GM18858 (cell line): ENCODE results near the gene KCNH3.
"Not testable (repeated sequence)": the region's sequence is repeated elsewhere in the genome, so short reads cannot be mapped to it uniquely, and the experiment has no call there.

Experiments
- ATAC-seq: cut with Tn5 transposase; IDR thresholded peaks from one replicate; pipeline ENCODE4 v1.9.1; 2021; ENCODE audit not compliant: unreplicated experiment

Gene KCNH3

GRCh38 chr12:49524660-49525324 lies 14.0 kb upstream of the KCNH3 start:
- no peak for ATAC-seq

GRCh38 chr12:49525942-49526341 lies 12.9 kb upstream of the KCNH3 start:
- no peak for ATAC-seq

GRCh38 chr12:49527361-49528130 lies 11.3 kb upstream of the KCNH3 start:
- ATAC-seq, result no peak

GRCh38 chr12:49529414-49529813 lies 9.4 kb upstream of the KCNH3 start:
- ATAC-seq, result no peak

- ATAC-seq, result no peak
Measured at GRCh38 chr12:49531745-49532144, 7.1 kb upstream of the KCNH3 start.

GRCh38 chr12:49533331-49533730 lies 5.5 kb upstream of the KCNH3 start:
- ATAC-seq, result no peak

GRCh38 chr12:49534122-49534521 lies 4.7 kb upstream of the KCNH3 start:
- not testable (repeated sequence) for ATAC-seq

- no peak for ATAC-seq
Measured at GRCh38 chr12:49534731-49535278, 4.0 kb upstream of the KCNH3 start.

- ATAC-seq, result no peak
Measured at GRCh38 chr12:49535921-49536525, 2.8 kb upstream of the KCNH3 start.

GRCh38 chr12:49536526-49537071 lies 2.2 kb upstream of the KCNH3 start:
- no peak for ATAC-seq

- no peak for ATAC-seq
Measured at GRCh38 chr12:49537231-49537751, 1.5 kb upstream of the KCNH3 start.

- ATAC-seq, result no peak
Measured at GRCh38 chr12:49537752-49538509, 899 bp upstream of the KCNH3 start.

- ATAC-seq, result no peak
Measured at GRCh38 chr12:49539406-49540228, 787 bp downstream of the KCNH3 start.

- ATAC-seq, result no peak
Measured at GRCh38 chr12:49540229-49541139, 1.7 kb downstream of the KCNH3 start.

GRCh38 chr12:49541140-49541861 lies 2.5 kb downstream of the KCNH3 start:
- ATAC-seq, result no peak

- ATAC-seq, result no peak
Measured at GRCh38 chr12:49541911-49542505, 3.2 kb downstream of the KCNH3 start.

GRCh38 chr12:49542592-49543160 lies 3.8 kb downstream of the KCNH3 start:
- no peak for ATAC-seq
